Right lobe of liver (tissue), 4 donors: ENCODE measurements around the gene TSGA10IP.

ENCODE experiments used
- POLR2A ChIP-seq: fragments of 450-650 bp; IDR thresholded peaks from one replicate; pipeline ENCODE4 v1.6.1; 2017; ENCODE audit warnings: antibody characterized with exemption, mild to moderate bottlenecking
- TF ChIP-seq, protein P1 (sequence below), 4 donors: fragments of 200-600 bp in 3 of 4; fragments of 450-650 bp in 1 of 4; IDR thresholded peaks; one replicate each; pipeline versions ENCODE4 v1.5.1 to v1.8.0; 2016 to 2022; ENCODE audit warnings: antibody characterized with exemption in 4 of 4, mild to moderate bottlenecking in 2 of 4
- donor health status: DM: no; HTN: no; CAD: no.
- donor health status: DM: no; HTN: no; CAD: no.
- donor health status: DM: no; HTN: yes; CAD: no.

DNA sequence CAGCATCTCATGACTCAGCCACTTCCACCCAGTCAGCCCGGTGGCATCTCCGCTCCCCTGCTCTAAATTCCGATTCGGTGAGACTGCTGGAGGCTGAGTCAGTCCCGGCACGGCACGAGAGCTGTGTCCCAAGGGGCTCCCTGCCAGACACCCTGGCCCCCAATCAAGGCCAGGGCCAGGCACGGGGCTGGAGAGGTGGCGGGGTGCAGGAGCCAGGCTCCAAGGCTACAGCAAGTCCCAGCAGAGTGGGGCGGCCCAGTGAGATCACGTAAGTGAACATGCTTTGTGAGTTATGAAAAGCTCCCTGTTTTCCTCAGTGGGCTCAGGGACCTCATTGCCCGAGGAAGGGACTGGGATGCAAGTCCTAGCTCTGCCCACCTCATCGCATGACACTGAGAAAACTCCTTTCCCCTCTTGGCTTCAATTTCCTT lies 29.4 kb upstream of the TSGA10IP start:
- TF ChIP-seq, protein P1, sequence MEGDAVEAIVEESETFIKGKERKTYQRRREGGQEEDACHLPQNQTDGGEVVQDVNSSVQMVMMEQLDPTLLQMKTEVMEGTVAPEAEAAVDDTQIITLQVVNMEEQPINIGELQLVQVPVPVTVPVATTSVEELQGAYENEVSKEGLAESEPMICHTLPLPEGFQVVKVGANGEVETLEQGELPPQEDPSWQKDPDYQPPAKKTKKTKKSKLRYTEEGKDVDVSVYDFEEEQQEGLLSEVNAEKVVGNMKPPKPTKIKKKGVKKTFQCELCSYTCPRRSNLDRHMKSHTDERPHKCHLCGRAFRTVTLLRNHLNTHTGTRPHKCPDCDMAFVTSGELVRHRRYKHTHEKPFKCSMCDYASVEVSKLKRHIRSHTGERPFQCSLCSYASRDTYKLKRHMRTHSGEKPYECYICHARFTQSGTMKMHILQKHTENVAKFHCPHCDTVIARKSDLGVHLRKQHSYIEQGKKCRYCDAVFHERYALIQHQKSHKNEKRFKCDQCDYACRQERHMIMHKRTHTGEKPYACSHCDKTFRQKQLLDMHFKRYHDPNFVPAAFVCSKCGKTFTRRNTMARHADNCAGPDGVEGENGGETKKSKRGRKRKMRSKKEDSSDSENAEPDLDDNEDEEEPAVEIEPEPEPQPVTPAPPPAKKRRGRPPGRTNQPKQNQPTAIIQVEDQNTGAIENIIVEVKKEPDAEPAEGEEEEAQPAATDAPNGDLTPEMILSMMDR (IDR thresholded peaks at IDR 0.05): no peak
- TF ChIP-seq POLR2A: no peak
